ENCODE results near the gene LRRC8B.
A peak's percentile ranks its signal among the peaks of the same experiment; 100 is the strongest.

The LRRC8B gene

DNA sequence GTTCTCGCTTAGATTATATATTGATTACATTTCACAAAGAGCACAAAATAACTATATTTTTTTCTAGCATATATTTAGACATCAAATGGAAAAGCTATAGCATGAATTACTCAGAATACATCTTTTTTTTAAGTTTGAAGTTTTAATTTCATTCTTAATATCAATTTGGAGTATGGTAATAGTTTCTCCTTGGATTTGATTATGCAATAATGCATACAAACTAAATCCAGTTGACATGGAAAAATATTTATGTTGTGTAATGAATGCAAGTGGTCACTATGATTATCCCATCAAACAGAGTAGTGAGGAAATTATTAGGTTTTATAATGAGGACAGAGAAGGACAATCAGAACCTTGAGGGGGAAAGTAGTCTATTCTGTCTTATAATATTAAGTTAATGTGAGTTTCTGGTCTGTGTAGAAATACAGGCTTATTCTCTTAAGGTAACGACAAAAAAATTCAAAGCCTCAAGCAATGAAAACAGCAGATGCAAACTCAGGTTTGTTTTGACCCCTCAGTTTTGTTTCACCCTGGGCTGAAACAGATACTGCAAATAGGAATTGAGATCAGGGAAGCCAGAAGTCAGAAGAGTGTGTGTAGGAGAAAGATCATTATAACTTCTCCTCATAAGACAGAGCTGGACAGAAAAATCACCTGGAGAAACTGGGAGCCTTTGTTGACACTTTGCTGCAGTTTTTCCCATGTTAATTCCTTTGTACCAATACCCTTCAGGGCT is 23.7 kb downstream of the LRRC8B start:
- DNase-seq, result no peak

DNA sequence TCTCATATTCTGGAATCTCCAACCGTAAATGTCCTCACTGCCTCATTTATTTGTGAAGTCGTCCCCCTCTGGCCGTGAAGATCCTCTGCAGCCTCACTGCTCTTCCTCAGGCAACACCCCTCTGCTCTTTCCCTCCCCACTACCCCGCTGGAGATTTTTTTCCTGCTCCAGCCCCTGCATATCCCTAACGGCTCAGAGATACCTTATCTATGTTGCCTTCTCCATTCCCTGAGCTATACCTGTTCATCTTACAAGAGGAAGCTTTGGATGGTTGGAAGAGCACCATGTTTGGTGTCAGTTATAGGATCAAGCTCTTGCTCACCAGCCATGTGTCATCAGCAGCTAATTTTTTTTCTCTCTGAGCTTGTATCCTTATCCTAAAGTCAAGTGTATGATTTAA is 26.4 kb downstream of the LRRC8B start:
- DNase-seq, result no peak

- DNase-seq, result peak in 1 of 2 donors; percentile 13
Measured at GRCh38 chr1:89552471-89553081, 27.9 kb downstream of the LRRC8B start.

DNA sequence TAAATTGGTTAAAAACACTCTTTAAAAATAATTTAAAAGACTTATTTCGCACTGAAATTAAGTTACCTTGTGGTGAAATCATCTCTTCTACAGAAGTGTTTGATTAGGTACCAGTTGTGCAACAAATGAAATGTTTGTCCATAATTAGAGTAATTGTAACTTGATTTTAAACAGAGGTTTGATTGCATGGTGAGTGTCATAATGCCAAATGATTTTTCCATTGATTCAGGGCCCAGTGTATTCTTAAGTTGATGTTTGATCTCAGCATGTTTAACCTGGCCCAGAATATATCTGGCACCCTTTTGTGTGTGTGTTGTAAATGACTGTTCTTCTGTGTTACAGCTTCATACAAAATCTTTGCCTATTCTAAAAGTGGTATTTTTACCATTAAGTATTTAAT is 28.5 kb downstream of the LRRC8B start:
- no peak for DNase-seq

- peak in 1 of 2 donors; percentile 3 for DNase-seq
Measured at GRCh38 chr1:89555550-89555949, 30.9 kb downstream of the LRRC8B start.

- DNase-seq, result peak in 1 of 2 donors; percentile 1
Measured at GRCh38 chr1:89556726-89557444, 32.3 kb downstream of the LRRC8B start.

DNA sequence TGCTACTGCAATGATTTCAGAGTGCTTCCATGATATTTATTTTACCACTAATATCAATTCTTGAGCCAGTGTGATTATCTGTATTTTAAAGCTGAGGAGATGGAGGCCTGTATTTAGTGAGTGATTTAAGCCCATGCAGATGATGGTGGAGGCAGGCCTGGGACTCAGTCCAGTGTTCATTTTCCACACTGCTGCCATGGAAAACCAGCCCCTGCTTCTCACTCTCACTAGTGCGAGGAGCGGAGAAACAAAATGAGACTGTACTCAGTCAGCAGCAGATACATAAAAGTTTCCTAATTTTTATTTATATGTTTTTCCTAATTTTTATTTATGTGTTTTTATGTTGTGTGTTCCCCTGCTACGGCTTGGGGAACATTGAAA is 32.8 kb downstream of the LRRC8B start:
- DNase-seq, result no peak

DNA sequence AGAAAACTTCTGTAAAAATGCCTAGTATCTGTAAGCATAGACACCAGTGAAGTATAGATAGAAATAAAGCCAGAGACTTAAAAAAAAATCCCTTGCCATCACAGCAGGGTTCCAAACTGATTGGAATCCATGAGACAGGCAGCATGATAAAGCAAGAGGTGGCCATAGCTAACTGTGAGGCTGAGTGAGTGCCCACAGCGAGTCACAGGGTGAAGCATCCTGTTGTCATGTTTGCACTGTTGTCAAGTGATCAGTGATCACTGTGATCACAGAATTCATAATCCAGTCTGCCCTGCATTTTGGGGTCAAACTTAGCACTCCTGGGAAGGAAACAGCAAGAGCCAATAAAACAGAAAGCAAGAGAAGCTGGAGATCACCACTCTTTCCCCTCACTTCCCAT is 33.3 kb downstream of the LRRC8B start:
- peak in 1 of 2 donors; percentile 4 for DNase-seq

- DNase-seq, result no peak
Measured at GRCh38 chr1:89563957-89564604, 39.5 kb downstream of the LRRC8B start.

DNA sequence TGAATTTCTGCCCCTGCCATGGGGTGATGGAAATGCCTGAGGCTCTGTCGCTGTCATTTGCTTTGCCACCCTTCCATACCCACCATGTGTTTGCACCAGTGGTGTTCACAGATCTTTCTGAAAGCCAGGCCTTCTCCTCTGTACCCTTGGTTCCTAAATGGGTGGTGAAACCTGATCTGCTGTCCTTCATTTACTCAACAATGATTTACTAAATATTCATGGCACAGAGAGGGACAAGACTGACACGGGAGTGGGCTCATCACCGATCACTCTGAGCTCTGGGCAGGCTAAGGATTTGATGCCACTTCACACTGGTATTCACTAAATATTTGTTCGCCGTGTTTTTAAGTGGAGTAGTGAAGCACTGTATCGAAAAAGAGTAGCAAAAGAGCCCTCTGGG is 40.9 kb downstream of the LRRC8B start:
- DNase-seq, result no peak

- peak in 1 of 2 donors; percentile 19 for DNase-seq
Measured at GRCh38 chr1:89566761-89567174, 42.1 kb downstream of the LRRC8B start.

DNA sequence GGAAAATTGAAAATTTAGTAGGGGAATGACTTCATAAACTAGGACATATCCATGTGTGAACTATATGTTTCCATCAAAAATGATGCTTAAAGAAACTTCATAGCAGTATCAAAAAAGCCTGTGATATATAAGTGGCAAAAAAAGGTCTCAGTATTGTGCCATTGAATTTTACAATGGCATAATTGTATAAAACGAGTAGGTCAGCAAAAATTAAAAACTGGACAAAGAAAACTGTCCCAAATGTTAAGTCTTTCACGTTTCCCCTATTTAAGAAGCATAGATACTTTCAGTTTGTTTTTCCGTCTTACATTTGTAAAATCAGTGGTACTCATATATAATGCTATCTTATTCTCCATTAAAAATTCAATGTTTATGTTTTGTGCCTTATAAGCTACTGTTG is 43.2 kb downstream of the LRRC8B start:
- DNase-seq, result no peak

GRCh38 chr1:89573410-89573809 is 48.8 kb downstream of the LRRC8B start:
- DNase-seq, result no peak

DNA sequence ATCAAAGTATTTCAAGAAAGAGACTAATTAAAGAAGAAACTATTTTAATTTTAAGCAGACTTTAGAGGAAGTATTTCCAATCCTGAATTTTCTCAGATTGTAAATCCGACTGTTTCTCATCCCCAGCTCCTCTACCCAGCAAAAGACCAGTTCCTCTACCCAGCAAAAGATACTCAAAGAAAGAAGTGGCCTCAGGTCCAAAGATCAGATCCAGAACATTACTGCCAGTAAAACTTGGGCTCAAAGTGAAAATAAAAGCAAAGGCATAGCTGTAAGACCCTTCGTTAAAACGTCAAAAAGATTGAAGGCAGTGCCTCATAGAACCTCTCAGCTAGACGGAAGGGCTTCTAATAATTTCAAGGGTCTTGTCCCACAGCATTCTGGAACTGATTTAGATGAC is 50.0 kb downstream of the LRRC8B start:
- no peak for DNase-seq

DNA sequence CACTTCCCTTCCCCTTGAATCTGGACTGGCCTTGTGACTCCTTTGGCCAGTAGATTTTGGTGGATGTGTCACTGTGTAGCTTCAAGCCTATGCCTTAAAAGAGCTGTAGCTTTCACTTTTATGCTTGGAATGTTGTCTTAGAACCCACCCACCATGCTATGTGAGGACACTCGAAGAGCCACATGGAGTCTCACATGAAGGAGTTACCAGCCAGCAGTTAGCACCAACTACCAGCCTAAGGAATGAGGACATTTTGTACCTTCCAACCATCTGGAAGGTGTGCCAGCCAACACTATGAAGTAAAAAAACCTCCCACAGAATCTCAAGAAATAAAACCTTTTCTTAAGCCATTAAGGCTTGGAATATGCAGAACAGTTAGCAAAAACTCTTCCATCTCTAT is 50.6 kb downstream of the LRRC8B start:
- DNase-seq, result no peak

DNA sequence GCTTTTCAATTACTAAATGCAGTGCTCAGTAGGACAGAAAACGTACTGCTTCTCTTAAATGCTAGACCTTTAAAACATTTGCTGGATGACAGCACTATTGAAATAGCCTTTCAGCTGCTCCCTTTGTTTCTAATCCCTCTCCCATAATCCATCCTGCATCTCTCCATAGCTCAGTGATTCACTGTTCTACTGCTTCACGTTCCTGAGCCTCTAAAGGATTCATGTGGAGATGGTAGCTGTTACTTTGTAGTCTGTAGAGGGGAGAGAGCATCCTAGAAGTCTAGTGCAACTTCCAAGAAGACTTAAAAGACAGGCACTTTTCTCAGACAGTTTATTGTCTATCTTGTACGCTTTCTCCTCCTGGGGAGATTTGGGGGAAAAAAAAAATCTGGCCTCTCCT is 51.4 kb downstream of the LRRC8B start:
- DNase-seq, result no peak

- no peak for DNase-seq
Measured at GRCh38 chr1:89578151-89578550, 53.5 kb downstream of the LRRC8B start.

DNA sequence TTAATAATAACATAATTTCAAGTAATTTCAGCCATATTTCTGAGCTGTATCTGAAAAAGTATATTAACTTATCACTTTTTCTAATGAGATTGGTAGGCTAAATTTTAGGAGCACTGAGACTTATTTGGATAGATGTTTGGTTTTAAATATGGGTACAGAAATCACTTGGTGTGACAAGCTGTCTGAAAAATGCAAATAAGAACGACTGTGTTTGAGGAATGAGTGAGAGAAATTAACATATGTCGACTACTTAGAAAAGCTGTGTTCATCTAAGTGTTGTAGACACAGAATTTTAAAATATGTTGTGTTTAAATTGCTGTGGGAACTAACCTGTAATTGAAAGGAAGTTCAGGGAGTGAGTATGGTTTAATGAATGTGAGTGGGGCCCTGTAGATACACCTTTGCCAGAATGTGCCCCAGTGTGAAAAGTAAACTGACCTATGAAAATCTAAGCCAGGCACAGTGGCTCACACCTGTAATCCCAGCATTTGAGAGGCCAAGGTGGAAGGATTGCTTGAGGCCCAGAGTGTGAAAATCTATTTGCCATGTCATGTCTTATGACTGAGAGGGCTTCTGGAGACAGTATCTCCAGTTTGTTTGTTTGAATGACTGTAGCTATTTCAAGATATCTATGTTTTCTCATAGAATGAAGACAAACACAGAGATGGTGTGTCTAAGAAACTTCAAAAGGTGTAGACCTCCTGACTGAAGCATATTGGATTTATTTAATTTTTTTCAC is 54.5 kb downstream of the LRRC8B start:
- no peak for DNase-seq

DNA sequence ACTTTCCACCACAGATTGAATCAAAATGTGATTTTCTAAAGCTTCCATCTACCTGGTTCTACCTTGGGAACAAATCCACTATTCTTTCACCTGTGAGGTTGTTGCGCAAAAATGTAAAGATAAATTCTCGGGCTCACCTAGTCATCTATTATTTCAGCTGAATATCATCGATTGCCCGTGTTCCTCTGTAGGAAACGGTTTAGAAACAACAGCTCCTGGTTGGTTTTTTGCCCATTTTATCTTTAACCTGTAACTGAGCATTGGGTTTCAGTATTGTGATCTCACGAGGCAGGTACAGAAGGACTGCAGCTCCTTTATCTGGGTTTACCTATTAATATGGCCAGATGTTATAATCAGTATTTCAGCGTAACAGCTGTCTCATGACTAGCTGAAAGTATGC is 55.4 kb downstream of the LRRC8B start:
- no peak for DNase-seq

DNA sequence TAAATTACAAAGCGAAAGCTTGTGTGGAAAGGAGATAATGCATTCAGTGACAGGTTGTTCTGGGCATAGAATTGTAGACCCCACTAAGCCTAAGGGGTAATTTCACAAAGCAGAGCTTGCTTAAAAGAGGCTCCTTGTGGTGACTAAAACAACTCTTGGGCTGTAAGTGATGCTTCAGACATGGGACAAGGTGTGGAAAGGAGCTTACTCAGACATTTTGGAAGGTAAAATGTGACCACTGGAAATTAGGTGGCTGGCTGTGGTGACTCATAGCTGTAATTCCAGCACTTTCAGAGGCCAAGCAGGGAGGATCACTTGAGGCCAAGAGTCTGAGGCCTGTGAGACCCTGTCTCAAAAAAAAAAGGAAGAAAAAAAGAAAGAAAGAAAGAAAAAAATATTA is 57.2 kb downstream of the LRRC8B start:
- DNase-seq, result no peak

GRCh38 chr1:89582571-89582970 is 57.9 kb downstream of the LRRC8B start:
- DNase-seq, result no peak

DNA sequence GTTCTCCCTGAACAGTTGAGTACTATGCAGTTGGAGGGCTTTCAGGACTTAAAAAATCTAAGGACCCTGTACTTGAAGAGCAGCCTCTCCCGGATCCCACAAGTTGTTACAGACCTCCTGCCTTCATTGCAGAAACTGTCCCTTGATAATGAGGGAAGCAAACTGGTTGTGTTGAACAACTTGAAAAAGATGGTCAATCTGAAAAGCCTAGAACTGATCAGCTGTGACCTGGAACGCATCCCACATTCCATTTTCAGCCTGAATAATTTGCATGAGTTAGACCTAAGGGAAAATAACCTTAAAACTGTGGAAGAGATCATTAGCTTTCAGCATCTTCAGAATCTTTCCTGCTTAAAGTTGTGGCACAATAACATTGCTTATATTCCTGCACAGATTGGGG is 59.6 kb downstream of the LRRC8B start:
- no peak for DNase-seq

- no peak for DNase-seq
Measured at GRCh38 chr1:89584781-89585180, 60.2 kb downstream of the LRRC8B start.

All from CD4-positive, alpha-beta T cell treated with Interleukin-1 beta for 1 hour (primary cell).